Measurements from ENCODE around the gene GATD1.

DNA sequence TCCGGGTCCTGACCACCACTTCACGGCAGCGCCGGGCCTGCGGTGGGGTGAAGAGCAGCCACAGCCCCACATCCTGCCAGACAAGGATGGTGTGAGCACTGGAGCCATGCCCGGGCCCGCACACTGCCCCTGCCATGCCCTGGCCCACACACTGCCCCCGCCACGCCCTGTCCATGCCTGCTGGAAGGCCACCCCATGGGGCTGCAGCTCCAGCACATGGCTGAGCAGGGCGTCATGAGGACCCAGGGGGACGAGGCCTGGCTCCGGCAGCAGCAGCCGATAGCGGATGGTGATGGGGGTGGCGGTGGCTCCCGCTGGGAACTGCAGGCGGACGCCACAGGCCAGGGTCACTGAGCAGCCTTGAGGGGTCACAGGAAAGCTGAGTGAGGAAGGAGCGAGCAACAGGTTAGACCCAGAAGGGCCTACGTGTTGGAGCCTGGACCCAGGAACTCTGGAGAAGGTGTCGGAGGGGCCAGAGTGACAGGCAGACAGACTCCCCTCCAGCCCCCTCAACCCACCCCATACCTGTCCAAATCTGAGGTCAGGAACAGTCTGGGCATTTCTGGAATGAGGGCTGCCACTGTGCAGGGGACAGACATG, 24.8 kb upstream of the GATD1 start:
- TF ChIP-seq POLR2A (conservative IDR thresholded peaks at IDR 0.05) (no peak), SIN3B (IDR thresholded peaks at IDR 0.05; ENCODE audit: low read depth) (no peak), ZNF274 (IDR thresholded peaks at IDR 0.05; ENCODE audit: borderline replicate concordance, low read depth, low read length) (no peak), HDAC3 (IDR thresholded peaks at IDR 0.05; ENCODE audit: borderline replicate concordance, partially characterized antibody) (no peak), POLR3A (IDR thresholded peaks at IDR 0.05; ENCODE audit: borderline replicate concordance, extremely low read depth, insufficient read depth, insufficient read length) (no peak), POLR2AphosphoS2 (IDR thresholded peaks at IDR 0.05; ENCODE audit: low read length) (no peak)
- TF ChIP-seq, protein P1, sequence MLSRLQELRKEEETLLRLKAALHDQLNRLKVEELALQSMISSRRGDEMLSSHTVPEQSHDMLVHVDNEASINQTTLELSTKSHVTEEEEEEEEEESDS (CRISPR knock-in tag; IDR thresholded peaks at IDR 0.05): no peak
- TF ChIP-seq, protein P2, sequence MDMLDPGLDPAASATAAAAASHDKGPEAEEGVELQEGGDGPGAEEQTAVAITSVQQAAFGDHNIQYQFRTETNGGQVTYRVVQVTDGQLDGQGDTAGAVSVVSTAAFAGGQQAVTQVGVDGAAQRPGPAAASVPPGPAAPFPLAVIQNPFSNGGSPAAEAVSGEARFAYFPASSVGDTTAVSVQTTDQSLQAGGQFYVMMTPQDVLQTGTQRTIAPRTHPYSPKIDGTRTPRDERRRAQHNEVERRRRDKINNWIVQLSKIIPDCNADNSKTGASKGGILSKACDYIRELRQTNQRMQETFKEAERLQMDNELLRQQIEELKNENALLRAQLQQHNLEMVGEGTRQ (CRISPR knock-in tag; IDR thresholded peaks at IDR 0.05): no peak

Data from K562 (cell line).